Fibroblast of mammary gland (primary cell): ENCODE results near the gene PCSK6.
A peak's percentile ranks its signal among the peaks of the same experiment; 100 is the strongest.

Experiments
- DNase-seq: peaks from one replicate; pipeline ENCODE4 v3.0.0-alpha.2; 2010; ENCODE audit warnings: low read depth
- H3K4me3 ChIP-seq: 2 replicates; pipeline ENCODE4 v1.5.1; 2011; ENCODE audit warnings: low read depth, mild to moderate bottlenecking, low read length, moderate library complexity; ENCODE audit not compliant: control insufficient read depth
- CTCF ChIP-seq: conservative IDR thresholded peaks from 2 replicates; pipeline ENCODE4 v1.5.1; 2011; ENCODE audit warnings: low read depth, low read length, inconsistent platforms; ENCODE audit not compliant: control insufficient read depth, insufficient read depth

PCSK6 gene

GRCh38 chr15:101277943-101278564 is 211.5 kb downstream of the PCSK6 start:
- H3K4me3 ChIP-seq = peak overlapping the region; percentile 56
- no peak for TF ChIP-seq CTCF
- no peak for DNase-seq

GRCh38 chr15:101277038-101277822 is 212.3 kb downstream of the PCSK6 start, which contains the start of gene SELENOS:
SELENOS (minus strand) TSS chr15:101277485; CDS start chr15:101277417, 68 bp downstream.
- no peak for TF ChIP-seq CTCF
- DNase-seq = peak; percentile 81
- H3K4me3 ChIP-seq = peak within 1 kb of the TSS; percentile 94

- TF ChIP-seq CTCF = peak; percentile 41
- DNase-seq = peak; percentile 41
- peak overlapping the region; percentile 94 for H3K4me3 ChIP-seq
Measured at GRCh38 chr15:101276501-101277037, 212.9 kb downstream of the PCSK6 start.

GRCh38 chr15:101275018-101275417 is 214.5 kb downstream of the PCSK6 start:
- DNase-seq = no peak
- no peak for TF ChIP-seq CTCF
- no peak overlapping the region for H3K4me3 ChIP-seq

GRCh38 chr15:101273534-101273933 is 216.0 kb downstream of the PCSK6 start:
- no peak overlapping the region for H3K4me3 ChIP-seq
- TF ChIP-seq CTCF = no peak
- no peak for DNase-seq

- no peak overlapping the region for H3K4me3 ChIP-seq
- no peak for TF ChIP-seq CTCF
- no peak for DNase-seq
Measured at GRCh38 chr15:101272584-101272983, 216.9 kb downstream of the PCSK6 start.
